ENCODE results near the gene DACH1. TPM values are rescaled to one million over a fixed set of nuclear protein-coding genes. Genes with fewer than 3 reads are reported as not detected.
"Not testable (repeated sequence)": the region's sequence is repeated elsewhere in the genome, so short reads cannot be mapped to it uniquely, and the experiment has no call there.

Gene DACH1
- total RNA-seq, 1 experiment from 2014 or later: not detected

- no TSS peak for BruUV-seq (replicated peaks)
- Histone ChIP-seq H3K4me2 (ENCODE audit: low read length) (no peak overlapping the region), H3K36me3 (ENCODE audit: low read depth, low read length) (no peaks in the 10 kb centered on the region), H3K9me2 (replicated peaks; ENCODE audit: low read length) (no peaks in the 10 kb centered on the region), H3F3A (ENCODE audit: low read length, unreplicated experiment) (no peaks in the 10 kb centered on the region), H3K4me3 (ENCODE audit: low read length) (no peak overlapping the region), H3K27me3 (ENCODE audit: low read length) (no peaks in the 10 kb centered on the region), H3K9me3 (ENCODE audit: low read length) (no peaks in the 10 kb centered on the region), H3K9ac (ENCODE audit: low read length) (no peak overlapping the region), H3K79me2 (ENCODE audit: low read length) (no peaks in the 10 kb centered on the region), H4K20me1 (ENCODE audit: low read length) (no peaks in the 10 kb centered on the region), H3K4me1 (ENCODE audit: insufficient read depth, low read length) (no peaks in the 10 kb centered on the region), H2AFZ (ENCODE audit: low read length) (no peak overlapping the region), H3K27ac (ENCODE audit: low read length) (no peak overlapping the region)
- CTCF ChIA-PET: no interaction called here
- ATAC-seq (no peak), DNase-seq (no peak)
- TF ChIP-seq EZH2phosphoT487 (IDR thresholded peaks at IDR 0.05; ENCODE audit: borderline replicate concordance, low read length) (no peak), EZH2 (IDR thresholded peaks at IDR 0.05; ENCODE audit: low read length, unreplicated experiment) (no peak), CTCF (conservative IDR thresholded peaks at IDR 0.05; ENCODE audit: low read depth, low read length) (no peak)
- intact Hi-C loops (cut with micrococcal nuclease): no loop called here
- POLR2A ChIA-PET (ENCODE audit: unreplicated experiment): no interaction called here
These were observed 25.0 kb downstream of the DACH1 start for GRCh38 chr13:71842003-71842402.

GRCh38 chr13:71838842-71839241 is 28.2 kb downstream of the DACH1 start:
- H2AFZ ChIP-seq (ENCODE audit: low read length): no peak overlapping the region
- H3K9me3 ChIP-seq (ENCODE audit: low read length): no peaks in the 10 kb centered on the region
- BruUV-seq (replicated peaks): no TSS peak
- intact Hi-C loops (cut with micrococcal nuclease): no loop called here
- no peaks in the 10 kb centered on the region for H3K79me2 ChIP-seq (ENCODE audit: low read length)
- DNase-seq: no peak
- H3K4me1 ChIP-seq (ENCODE audit: insufficient read depth, low read length): no peaks in the 10 kb centered on the region
- CTCF ChIA-PET: no interaction called here
- no peak overlapping the region for H3K4me2 ChIP-seq (ENCODE audit: low read length)
- no peak for ATAC-seq
- no peaks in the 10 kb centered on the region for H3F3A ChIP-seq (ENCODE audit: low read length, unreplicated experiment)
- POLR2A ChIA-PET (ENCODE audit: unreplicated experiment): no interaction called here
- no peaks in the 10 kb centered on the region for H3K36me3 ChIP-seq (ENCODE audit: low read depth, low read length)
- TF ChIP-seq EZH2 (IDR thresholded peaks at IDR 0.05; ENCODE audit: low read length, unreplicated experiment) (no peak), CTCF (conservative IDR thresholded peaks at IDR 0.05; ENCODE audit: low read depth, low read length) (no peak), EZH2phosphoT487 (IDR thresholded peaks at IDR 0.05; ENCODE audit: borderline replicate concordance, low read length) (no peak)
- no peak overlapping the region for H3K9ac ChIP-seq (ENCODE audit: low read length)
- H3K27me3 ChIP-seq (ENCODE audit: low read length): no peaks in the 10 kb centered on the region
- H3K4me3 ChIP-seq (ENCODE audit: low read length): no peak overlapping the region
- H4K20me1 ChIP-seq (ENCODE audit: low read length): no peaks in the 10 kb centered on the region
- no peaks in the 10 kb centered on the region for H3K9me2 ChIP-seq (replicated peaks; ENCODE audit: low read length)
- H3K27ac ChIP-seq (ENCODE audit: low read length): no peak overlapping the region

- BruUV-seq (replicated peaks); POLR2A ChIA-PET (ENCODE audit: unreplicated experiment): not testable (repeated sequence)
These were observed 29.4 kb downstream of the DACH1 start for GRCh38 chr13:71837582-71837981.

More at GRCh38 chr13:71837582-71837981, 29.4 kb downstream of the DACH1 start:
- H3K4me3 ChIP-seq (ENCODE audit: low read length); H3K9me2 ChIP-seq (replicated peaks; ENCODE audit: low read length); CTCF ChIA-PET; H3K9ac ChIP-seq (ENCODE audit: low read length); H3F3A ChIP-seq (ENCODE audit: low read length, unreplicated experiment); H3K79me2 ChIP-seq (ENCODE audit: low read length); intact Hi-C loops (cut with micrococcal nuclease); H3K36me3 ChIP-seq (ENCODE audit: low read depth, low read length); H3K27me3 ChIP-seq (ENCODE audit: low read length); H4K20me1 ChIP-seq (ENCODE audit: low read length); H2AFZ ChIP-seq (ENCODE audit: low read length); H3K9me3 ChIP-seq (ENCODE audit: low read length); H3K4me2 ChIP-seq (ENCODE audit: low read length); ATAC-seq; DNase-seq; H3K4me1 ChIP-seq (ENCODE audit: insufficient read depth, low read length); H3K27ac ChIP-seq (ENCODE audit: low read length): not testable (repeated sequence)

All from PC-3 (cell line).